Measurements from ENCODE around the gene AKIRIN2.

DNA sequence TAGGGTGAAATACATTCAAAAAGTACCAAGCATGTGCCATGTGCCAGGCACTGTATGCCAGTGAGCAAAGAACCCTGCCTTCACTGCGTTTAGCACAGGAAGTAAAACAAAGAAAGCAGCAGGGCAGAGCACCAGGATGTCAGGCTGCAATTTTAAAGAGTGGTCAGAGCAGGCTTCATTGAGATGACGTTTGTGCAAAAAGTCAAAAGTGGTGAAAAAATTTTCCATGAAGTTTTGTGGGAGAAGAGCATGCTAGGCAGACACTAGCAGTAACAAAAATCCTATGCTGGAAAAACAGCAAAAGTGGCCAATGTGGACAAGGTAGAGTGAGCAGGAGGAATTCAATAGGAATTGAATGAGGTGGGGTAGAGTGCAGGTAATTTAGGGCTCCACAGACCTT is 31.3 kb downstream of the AKIRIN2 start:
- TF ChIP-seq ZNF274 (IDR thresholded peaks at IDR 0.05; ENCODE audit: low read depth, low read length) (no peak), SUZ12 (IDR thresholded peaks at IDR 0.05; ENCODE audit: extremely low read depth, insufficient read depth, insufficient read length) (no peak)
